Measurements from ENCODE around the gene BCL11B.

BCL11B gene

GRCh38 chr14:99271951-99272631, at the start of gene BCL11B:
Gene BCL11B, minus strand, starts transcription at chr14:99272197. Its CDS starts 979 bp downstream, at chr14:99271218.
- TF ChIP-seq GATA2 (IDR thresholded peaks at IDR 0.05; ENCODE audit: low read depth, low read length), result no peak
- no peak for TF ChIP-seq GATA3 (IDR thresholded peaks at IDR 0.05; ENCODE audit: low read depth, low read length)

DNA sequence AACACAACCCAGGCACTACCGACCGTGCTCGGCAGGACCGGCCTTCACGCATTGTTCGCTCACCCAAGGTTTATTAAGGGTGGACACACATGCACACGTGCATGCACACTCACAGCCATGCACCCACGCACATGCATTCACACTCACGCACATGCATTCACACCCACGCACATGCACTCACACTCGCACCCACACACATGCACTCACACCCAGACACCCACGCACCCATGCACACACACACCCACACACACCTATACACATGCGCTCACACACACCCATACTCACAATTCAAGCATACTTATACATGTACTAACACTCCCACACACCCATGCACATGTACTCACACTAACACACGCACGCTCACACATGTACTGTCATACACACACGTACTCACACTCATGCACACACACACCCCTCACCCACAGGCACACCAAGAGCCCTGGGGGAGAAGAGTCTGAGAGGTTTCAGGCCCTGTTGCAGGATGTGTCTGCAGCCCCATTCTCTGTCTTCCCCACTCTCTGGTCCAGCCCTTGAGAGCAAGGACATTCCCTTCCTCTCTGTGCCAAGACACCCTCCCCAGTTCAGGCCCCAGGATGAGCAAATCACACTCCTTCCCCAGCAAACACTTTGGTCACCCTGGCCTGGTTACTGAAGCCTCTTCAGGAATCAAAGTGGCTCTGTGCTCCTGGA, 49.4 kb upstream of the BCL11B start:
- no peak for TF ChIP-seq GATA3 (IDR thresholded peaks at IDR 0.05; ENCODE audit: low read depth, low read length)
- TF ChIP-seq GATA2 (IDR thresholded peaks at IDR 0.05; ENCODE audit: low read depth, low read length), result no peak

GRCh38 chr14:99320621-99321235, 48.7 kb upstream of the BCL11B start:
- TF ChIP-seq GATA2 (IDR thresholded peaks at IDR 0.05; ENCODE audit: low read depth, low read length), result no peak
- TF ChIP-seq GATA3 (IDR thresholded peaks at IDR 0.05; ENCODE audit: low read depth, low read length), result no peak

- TF ChIP-seq GATA2 (IDR thresholded peaks at IDR 0.05; ENCODE audit: low read depth, low read length) (no peak), GATA3 (IDR thresholded peaks at IDR 0.05; ENCODE audit: low read depth, low read length) (no peak)
These were observed 48.1 kb upstream of the BCL11B start for GRCh38 chr14:99320105-99320572.

GRCh38 chr14:99318959-99319295, 46.9 kb upstream of the BCL11B start:
- TF ChIP-seq GATA2 (IDR thresholded peaks at IDR 0.05; ENCODE audit: low read depth, low read length), result no peak
- TF ChIP-seq GATA3 (IDR thresholded peaks at IDR 0.05; ENCODE audit: low read depth, low read length), result no peak

DNA sequence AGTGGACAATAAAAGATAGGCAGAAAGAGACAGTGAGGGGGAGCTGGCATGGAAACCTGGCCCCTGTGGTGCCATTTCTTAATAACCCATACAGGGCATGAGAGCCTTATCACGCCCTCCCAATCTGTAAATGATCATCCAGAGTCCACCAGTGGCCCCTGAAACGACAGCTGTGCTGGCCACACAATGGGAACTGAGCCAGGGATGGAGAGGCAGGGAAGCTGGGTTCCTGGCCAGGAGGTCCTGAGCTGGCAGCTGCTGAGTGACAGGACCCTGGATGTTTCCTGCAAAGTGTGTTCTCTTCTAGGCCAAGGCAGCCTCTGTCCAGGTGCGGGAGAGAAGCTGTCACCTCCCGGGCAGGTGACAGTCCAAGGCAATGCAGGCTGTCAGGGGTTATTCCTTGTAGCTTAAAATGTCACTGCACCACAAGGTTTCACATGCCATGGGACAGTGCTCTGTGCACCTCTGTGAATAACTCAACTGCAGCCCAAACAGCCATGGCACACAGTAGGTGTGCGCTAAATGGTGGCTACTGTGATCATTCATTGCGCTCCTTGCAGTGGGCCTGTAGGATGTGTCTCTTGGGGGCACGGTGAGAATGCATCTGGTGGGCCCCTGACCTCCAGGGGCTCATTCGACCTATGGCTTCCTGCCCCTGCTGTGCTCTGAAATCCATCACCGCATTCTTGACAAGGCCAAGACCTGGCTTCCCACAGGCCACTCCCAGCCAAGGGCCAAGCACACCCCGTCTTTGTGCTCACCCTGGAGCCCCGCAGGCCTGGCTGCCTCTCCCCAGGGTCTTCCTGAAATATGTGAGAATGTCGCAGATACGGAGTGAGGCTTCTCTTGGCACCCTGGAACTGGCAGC, 46.3 kb upstream of the BCL11B start:
- TF ChIP-seq GATA2 (IDR thresholded peaks at IDR 0.05; ENCODE audit: low read depth, low read length), result no peak

GRCh38 chr14:99317231-99318090, 45.5 kb upstream of the BCL11B start:
- TF ChIP-seq GATA3 (IDR thresholded peaks at IDR 0.05; ENCODE audit: low read depth, low read length) (no peak), GATA2 (IDR thresholded peaks at IDR 0.05; ENCODE audit: low read depth, low read length) (no peak)

DNA sequence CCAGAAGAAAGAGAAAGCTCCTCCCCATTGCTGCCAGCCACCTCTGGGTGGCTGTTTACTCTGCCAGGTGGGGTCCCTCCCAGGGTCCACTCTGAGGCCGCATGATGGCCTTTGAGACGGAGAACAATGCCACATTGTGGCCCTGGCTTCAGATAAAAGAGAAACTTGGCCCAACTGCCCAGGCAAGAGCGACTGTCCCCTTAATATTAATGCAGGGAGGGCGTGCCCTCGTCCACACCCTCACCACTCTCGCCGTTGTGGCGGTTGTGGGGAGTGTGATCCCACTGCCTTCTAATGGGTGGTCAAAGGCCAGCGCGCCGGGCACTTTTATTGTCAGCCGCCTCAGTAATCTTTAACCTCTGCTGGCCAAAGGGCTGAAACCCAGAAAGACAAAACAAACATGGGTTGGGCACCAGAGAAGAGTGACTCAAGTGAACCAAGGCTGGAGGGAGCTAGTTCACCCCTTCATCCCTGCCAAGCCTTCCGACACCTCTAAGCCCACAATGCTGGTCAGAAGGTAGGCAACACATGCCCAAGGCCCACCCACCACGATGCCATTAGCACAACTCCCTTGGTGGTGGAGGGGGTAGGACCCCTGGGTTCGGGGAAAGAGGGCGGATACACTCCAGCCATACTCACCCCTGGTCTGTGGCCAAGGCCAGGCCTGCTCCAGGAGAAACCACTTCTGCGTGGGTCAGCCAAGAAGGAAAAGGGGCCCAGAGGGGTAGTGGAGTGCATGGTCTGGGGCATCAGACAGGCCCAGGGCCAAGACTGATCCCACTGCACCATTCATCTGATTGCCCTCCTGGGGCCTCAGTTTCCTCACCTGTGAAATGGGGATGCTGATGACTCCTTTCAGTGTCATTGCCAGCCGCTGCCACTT, 44.5 kb upstream of the BCL11B start:
- TF ChIP-seq GATA2 (IDR thresholded peaks at IDR 0.05; ENCODE audit: low read depth, low read length), result no peak
- no peak for TF ChIP-seq GATA3 (IDR thresholded peaks at IDR 0.05; ENCODE audit: low read depth, low read length)

GRCh38 chr14:99315197-99315596, 43.2 kb upstream of the BCL11B start:
- no peak for TF ChIP-seq GATA3 (IDR thresholded peaks at IDR 0.05; ENCODE audit: low read depth, low read length)
- TF ChIP-seq GATA2 (IDR thresholded peaks at IDR 0.05; ENCODE audit: low read depth, low read length), result no peak

GRCh38 chr14:99314623-99315022, 42.6 kb upstream of the BCL11B start:
- TF ChIP-seq GATA2 (IDR thresholded peaks at IDR 0.05; ENCODE audit: low read depth, low read length) (no peak), GATA3 (IDR thresholded peaks at IDR 0.05; ENCODE audit: low read depth, low read length) (no peak)

GRCh38 chr14:99313234-99313633, 41.2 kb upstream of the BCL11B start:
- no peak for TF ChIP-seq GATA2 (IDR thresholded peaks at IDR 0.05; ENCODE audit: low read depth, low read length)
- TF ChIP-seq GATA3 (IDR thresholded peaks at IDR 0.05; ENCODE audit: low read depth, low read length), result no peak

DNA sequence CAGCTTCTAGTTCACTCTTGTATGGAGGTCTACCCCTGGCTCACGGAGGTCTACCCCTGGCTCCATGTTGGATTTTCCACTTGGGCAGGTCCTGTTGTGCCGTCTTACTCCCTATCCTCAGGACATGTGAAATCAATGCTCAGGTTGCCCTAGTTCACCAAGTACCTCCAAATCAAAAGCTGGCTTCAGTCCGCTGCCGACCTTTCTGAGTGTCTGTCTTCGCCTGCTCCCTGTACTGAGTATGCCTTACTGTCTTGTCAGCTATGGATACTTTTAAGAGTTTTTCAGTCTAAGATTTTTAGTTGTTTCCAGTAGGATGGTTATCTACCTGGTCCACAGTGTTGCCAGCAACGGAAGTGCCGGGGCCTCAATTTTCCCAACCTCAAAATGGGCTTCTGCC, 40.1 kb upstream of the BCL11B start:
- TF ChIP-seq GATA2 (IDR thresholded peaks at IDR 0.05; ENCODE audit: low read depth, low read length), result no peak

Measured in SH-SY5Y (cell line).